Activated CD4-positive, CD25-positive, alpha-beta regulatory T cell (primary cell): ENCODE measurements around the gene EIF4ENIF1.
A peak's percentile ranks its signal among the peaks of the same experiment; 100 is the strongest.
"Not testable (repeated sequence)": the region's sequence is repeated elsewhere in the genome, so short reads cannot be mapped to it uniquely, and the experiment has no call there.

ENCODE experiments used
- DNase-seq, 4 experiments: peaks; one replicate each; lab custom pipeline; 2025; lab: John Stamatoyannopoulos, UW

The EIF4ENIF1 gene

GRCh38 chr22:31445642-31446041 is 44.0 kb downstream of the EIF4ENIF1 start:
- no peak for DNase-seq

GRCh38 chr22:31443516-31443915 is 46.1 kb downstream of the EIF4ENIF1 start:
- DNase-seq, result no peak

GRCh38 chr22:31442768-31443489 is 46.7 kb downstream of the EIF4ENIF1 start:
- no peak for DNase-seq

GRCh38 chr22:31441652-31442051 is 48.0 kb downstream of the EIF4ENIF1 start:
- DNase-seq, result no peak

- DNase-seq, result no peak
Observed at GRCh38 chr22:31440681-31441080, 49.0 kb downstream of the EIF4ENIF1 start.

- no peak for DNase-seq
Observed at GRCh38 chr22:31439808-31440207, 49.8 kb downstream of the EIF4ENIF1 start.

- no peak for DNase-seq
Observed at GRCh38 chr22:31436132-31436531, 53.5 kb downstream of the EIF4ENIF1 start.

- DNase-seq, result no peak
Observed at GRCh38 chr22:31431950-31432349, 57.7 kb downstream of the EIF4ENIF1 start.

GRCh38 chr22:31425331-31426050 is 64.2 kb downstream of the EIF4ENIF1 start:
- DNase-seq, result no peak

GRCh38 chr22:31402350-31402749 is 87.3 kb downstream of the EIF4ENIF1 start:
- not testable (repeated sequence) for DNase-seq

GRCh38 chr22:31400023-31400397 is 89.6 kb downstream of the EIF4ENIF1 start:
- no peak for DNase-seq

- peak; percentile 91 to 95 (median 93) for DNase-seq
Observed at GRCh38 chr22:31399211-31400022, 90.2 kb downstream of the EIF4ENIF1 start, which contains the start of gene DRG1. TSS of gene DRG1 (plus strand) at chr22:31399604. CDS start at chr22:31399684, 80 bp downstream.

- DNase-seq, result no peak
Observed at GRCh38 chr22:31398231-31398630, 91.4 kb downstream of the EIF4ENIF1 start.

GRCh38 chr22:31394326-31394725 is 95.3 kb downstream of the EIF4ENIF1 start:
- no peak for DNase-seq

GRCh38 chr22:31393893-31394292 is 95.7 kb downstream of the EIF4ENIF1 start:
- DNase-seq, result no peak
